GM12891 (cell line): Measurements from ENCODE around the gene TNN.

Source experiments
- DNase-seq: peaks from one replicate; pipeline ENCODE4 v3.0.0; 2011; ENCODE audit warnings: low spot score; ENCODE audit not compliant: insufficient read length
- FAIRE-seq: peaks from 2 replicates; lab custom pipeline; 2011; peaks lifted over from hg19 to GRCh38; lab: Jason Lieb, UNC
- PAX5 ChIP-seq: IDR thresholded peaks from 2 replicates; pipeline ENCODE4 v1.6.1; 2011; ENCODE audit warnings: low read length, moderate library complexity, mild to moderate bottlenecking; ENCODE audit not compliant: insufficient read depth, severe bottlenecking
- POLR2A ChIP-seq: IDR thresholded peaks from 2 replicates; pipeline ENCODE4 v1.6.1; 2011; ENCODE audit warnings: low read depth, low read length, control low read depth
- POLR2AphosphoS5 ChIP-seq: IDR thresholded peaks from 2 replicates; pipeline ENCODE4 v1.6.1; 2011; ENCODE audit warnings: low read depth, low read length, control low read depth
- POU2F2 ChIP-seq: IDR thresholded peaks from 2 replicates; pipeline ENCODE4 v1.6.1; 2011; ENCODE audit warnings: low read depth, mild to moderate bottlenecking, control low read depth, low read length, moderate library complexity
- SPI1 ChIP-seq: IDR thresholded peaks from 2 replicates; pipeline ENCODE4 v1.6.1; 2011; ENCODE audit warnings: low read depth, low read length, control low read depth
- TAF1 ChIP-seq: IDR thresholded peaks from 2 replicates; pipeline ENCODE4 v1.6.1; 2011; ENCODE audit warnings: low read depth, low read length, control low read depth

Gene TNN

GRCh38 chr1:175158170-175158591 lies 90.5 kb downstream of the TNN start:
- no peak for FAIRE-seq
- DNase-seq = no peak
- no peak for TF ChIP-seq POLR2A
- TF ChIP-seq POU2F2 = no peak
- no peak for TF ChIP-seq TAF1
- TF ChIP-seq SPI1 = no peak
- TF ChIP-seq POLR2AphosphoS5 = no peak
- no peak for TF ChIP-seq PAX5

DNA sequence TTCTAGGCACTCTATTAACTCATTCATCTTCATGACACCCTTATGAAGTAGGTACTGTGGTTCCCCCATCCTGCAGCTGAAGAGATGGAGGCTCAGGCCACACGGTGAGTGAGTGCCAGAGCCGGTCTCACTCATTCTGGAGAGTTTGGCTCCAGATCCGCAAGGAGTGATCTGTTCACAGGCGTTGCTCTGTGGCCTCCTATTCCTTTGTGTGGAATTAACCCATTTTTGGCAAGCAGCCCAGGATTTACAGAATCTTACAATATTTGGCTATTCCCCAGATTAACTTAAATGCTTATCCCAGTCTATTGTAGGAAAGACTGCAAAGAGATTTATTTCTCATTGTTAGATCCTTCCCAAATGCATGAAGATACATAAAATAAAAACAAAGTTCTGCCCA lies 95.3 kb downstream of the TNN start:
- DNase-seq (no peak), FAIRE-seq (no peak)
- no peak for TF ChIP-seq SPI1
- TF ChIP-seq TAF1 = no peak
- no peak for TF ChIP-seq POLR2A
- no peak for TF ChIP-seq PAX5
- no peak for TF ChIP-seq POU2F2
- TF ChIP-seq POLR2AphosphoS5 = no peak

DNA sequence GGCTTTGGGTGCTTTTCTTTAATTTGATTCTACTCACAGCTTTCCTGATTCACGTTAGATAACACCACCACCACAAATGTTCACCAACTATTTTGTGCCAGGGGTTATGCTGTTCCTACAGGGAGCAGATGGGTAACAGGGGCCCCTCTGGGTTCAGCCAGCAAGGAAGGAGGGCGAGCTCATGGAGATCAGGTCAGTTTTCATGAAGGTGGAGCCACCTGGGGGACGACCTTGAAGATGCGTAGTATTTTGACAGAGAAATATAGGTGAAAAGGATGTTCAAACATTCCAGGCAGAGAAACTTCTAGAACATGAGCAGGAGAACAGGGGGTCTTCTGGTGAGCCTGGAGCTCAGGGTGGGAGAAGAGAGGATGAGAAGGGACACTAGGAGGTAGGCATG lies 96.1 kb downstream of the TNN start:
- FAIRE-seq (no peak), DNase-seq (no peak)
- no peak for TF ChIP-seq POU2F2

- TF ChIP-seq POU2F2 (no peak), PAX5 (no peak), POLR2A (no peak), TAF1 (no peak), SPI1 (no peak), POLR2AphosphoS5 (no peak)
- DNase-seq (no peak), FAIRE-seq (no peak)
These were observed 97.1 kb downstream of the TNN start for GRCh38 chr1:175164751-175165150.

- TF ChIP-seq POLR2AphosphoS5 (no peak), TAF1 (no peak), SPI1 (no peak), PAX5 (no peak), POLR2A (no peak), POU2F2 (no peak)
- FAIRE-seq (no peak), DNase-seq (no peak)
These were observed 99.1 kb downstream of the TNN start for GRCh38 chr1:175166746-175167145.

DNA sequence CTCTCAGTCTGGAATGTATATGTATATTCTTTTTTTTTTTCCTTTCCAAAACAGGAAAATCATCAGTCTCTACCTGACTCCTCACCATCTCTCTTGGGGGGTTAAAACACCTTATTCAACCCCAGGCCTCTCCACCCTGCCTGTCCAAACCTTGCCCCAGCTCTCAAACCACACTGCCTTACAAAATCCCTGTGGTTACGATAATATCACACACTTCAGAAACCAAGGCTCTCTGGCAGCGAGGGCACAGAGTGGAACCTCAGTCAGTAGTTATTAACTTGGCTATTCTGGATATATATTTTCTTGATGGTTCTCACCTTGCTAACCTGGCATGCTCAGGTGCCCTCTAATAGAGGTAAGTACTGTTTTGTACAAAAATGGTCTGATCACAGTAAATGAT lies 100.2 kb downstream of the TNN start:
- DNase-seq = no peak
- no peak for TF ChIP-seq POLR2AphosphoS5
- no peak for TF ChIP-seq SPI1
- TF ChIP-seq PAX5 = no peak
- TF ChIP-seq POLR2A = no peak
- no peak for FAIRE-seq

DNA sequence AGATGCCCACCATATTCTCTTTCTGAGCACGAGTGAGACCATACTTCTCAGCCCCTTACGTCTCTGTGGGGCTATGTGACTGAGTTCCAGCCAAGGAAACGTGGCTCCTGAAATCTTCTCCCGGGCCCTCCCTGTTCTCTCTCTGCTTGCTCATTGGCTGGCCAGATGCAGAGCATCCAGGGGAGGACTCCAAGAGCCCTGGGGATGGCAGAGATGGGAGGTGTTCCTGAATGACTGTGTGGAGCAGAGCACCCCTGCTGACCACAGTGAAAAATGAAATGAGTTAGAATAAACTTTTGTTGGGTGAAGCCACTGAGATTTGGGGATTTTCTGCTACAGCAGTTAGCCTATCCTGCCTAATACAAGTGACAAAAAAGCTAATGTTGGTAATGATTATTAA lies 101.1 kb downstream of the TNN start:
- FAIRE-seq = no peak
- TF ChIP-seq SPI1 = no peak
- DNase-seq = no peak

DNA sequence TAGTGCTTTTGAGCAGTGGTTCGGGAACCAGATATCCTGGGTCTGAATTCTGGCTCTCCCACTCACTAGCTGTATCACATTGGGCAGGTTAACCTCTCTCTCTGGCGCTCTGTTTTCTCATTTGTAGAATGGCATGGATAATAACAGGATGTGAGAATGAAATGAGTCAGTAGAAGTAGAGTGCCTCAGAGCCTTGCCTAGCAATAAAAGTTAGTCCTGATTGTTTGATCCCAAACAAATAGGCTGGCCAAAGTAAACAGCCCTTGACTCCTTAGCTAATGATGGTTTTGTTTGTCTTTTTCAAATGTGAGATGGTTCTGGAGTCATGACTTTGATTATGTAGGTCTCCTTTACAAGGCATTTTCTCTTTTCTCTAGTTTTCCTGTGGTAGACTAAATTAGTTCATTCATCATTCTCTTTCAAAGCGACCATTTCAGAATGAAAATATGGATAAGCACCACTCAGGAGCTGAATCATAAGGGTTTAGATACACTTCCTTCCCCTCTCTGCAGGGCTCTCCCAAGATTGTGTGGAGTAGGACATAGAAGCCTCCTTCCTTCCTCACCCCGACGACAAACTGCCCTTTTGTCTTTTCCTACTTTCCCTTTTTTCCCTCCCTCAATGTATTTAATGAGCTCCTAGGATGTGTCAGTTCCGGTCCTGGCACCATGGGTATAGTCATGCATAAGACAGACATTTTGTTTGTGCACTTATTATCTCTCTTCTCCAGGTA lies 101.8 kb downstream of the TNN start:
- DNase-seq (no peak), FAIRE-seq (no peak)
- no peak for TF ChIP-seq POLR2AphosphoS5
- TF ChIP-seq TAF1 = no peak
- TF ChIP-seq SPI1 = no peak
- no peak for TF ChIP-seq POLR2A
- TF ChIP-seq POU2F2 = no peak
- no peak for TF ChIP-seq PAX5

- no peak for FAIRE-seq
These were observed 103.6 kb downstream of the TNN start for GRCh38 chr1:175171036-175171913.

GRCh38 chr1:175172503-175172902 lies 104.9 kb downstream of the TNN start:
- FAIRE-seq (no peak), DNase-seq (no peak)

More at GRCh38 chr1:175171036-175171913, 103.6 kb downstream of the TNN start:
- DNase-seq = no peak
- no peak for TF ChIP-seq POLR2A
- TF ChIP-seq SPI1 = no peak
- no peak for TF ChIP-seq POLR2AphosphoS5
- TF ChIP-seq TAF1 = no peak
- TF ChIP-seq POU2F2 = no peak
- no peak for TF ChIP-seq PAX5

More at GRCh38 chr1:175172503-175172902, 104.9 kb downstream of the TNN start:
- TF ChIP-seq PAX5 = no peak
- no peak for TF ChIP-seq TAF1
- no peak for TF ChIP-seq POU2F2
- no peak for TF ChIP-seq POLR2A
- TF ChIP-seq SPI1 = no peak
- no peak for TF ChIP-seq POLR2AphosphoS5
